Large intestine (tissue), 3 donors: Measurements from ENCODE around the gene PRDM16. TPM values are rescaled to one million over a fixed set of nuclear protein-coding genes. Genes with fewer than 3 reads are reported as not detected.

ENCODE experiments used
- DNase-seq, 2 donors: peaks; one replicate each; pipeline versions ENCODE4 v3.0.0 to v3.0.0-alpha.2; 2013
- H3K27ac ChIP-seq: one replicate; pipeline ENCODE4 v1.5.1; 2013; ENCODE audit warnings: low read length
- H3K27me3 ChIP-seq: 2 replicates; pipeline ENCODE4 v1.6.1; 2013; ENCODE audit warnings: low read length; ENCODE audit not compliant: control insufficient read depth, insufficient read depth
- H3K36me3 ChIP-seq: 2 replicates; pipeline ENCODE4 v1.6.1; 2013; ENCODE audit warnings: low read length; ENCODE audit not compliant: control insufficient read depth, insufficient read depth
- H3K4me1 ChIP-seq: one replicate; pipeline ENCODE4 v1.6.1; 2013; ENCODE audit warnings: low read length; ENCODE audit not compliant: control insufficient read depth, insufficient read depth
- H3K4me3 ChIP-seq: one replicate; pipeline ENCODE4 v1.5.1; 2013; ENCODE audit warnings: low read length
- H3K9me3 ChIP-seq: one replicate; pipeline ENCODE4 v1.6.1; 2013; ENCODE audit warnings: mild to moderate bottlenecking, low read depth, low read length, moderate library complexity; ENCODE audit not compliant: control insufficient read depth
- WGBS: methylation state at CpG from one replicate; pipeline ENCODE4 v1.1.5; 2013; ENCODE audit warnings: low lambda C conversion rate; ENCODE audit not compliant: insufficient coverage; 5-methylcytosine and 5-hydroxymethylcytosine counted together
- polyA plus RNA-seq: library from polyadenylated mRNA; unstranded; fragments of 120-200 nt; gene quantifications from one replicate; pipeline ENCODE4 v1.2.1, GENCODE V29; 2013

The PRDM16 gene
- polyA plus RNA-seq, 1 donor = 20.6 TPM

- no CpG with 5 or more reads among the region's 40 CpGs for WGBS
- Histone ChIP-seq H3K27ac (peak overlapping the region; percentile 83), H3K4me1 (peaks cover 91% of the 10 kb centered on the region), H3K9me3 (peaks cover 3% of the 10 kb centered on the region), H3K36me3 (no peaks in the 10 kb centered on the region), H3K27me3 (no peaks in the 10 kb centered on the region), H3K4me3 (peak overlapping the region; percentile 21)
- peak; percentile 82 to 96 for DNase-seq
Observed at GRCh38 chr1:3323021-3323795, 254.2 kb downstream of the PRDM16 start.

- no peak overlapping the region for H3K4me3 ChIP-seq
- no peaks in the 10 kb centered on the region for H3K27me3 ChIP-seq
- H3K27ac ChIP-seq = peak overlapping the region; percentile 83
- DNase-seq = no peak
- WGBS = no CpG with 5 or more reads among the region's 26 CpGs
- no peaks in the 10 kb centered on the region for H3K36me3 ChIP-seq
- H3K4me1 ChIP-seq = peaks cover 91% of the 10 kb centered on the region
- H3K9me3 ChIP-seq = peaks cover 3% of the 10 kb centered on the region
Observed at GRCh38 chr1:3323796-3324703, 255.0 kb downstream of the PRDM16 start.

- H3K4me3 ChIP-seq = no peak overlapping the region
- H3K27ac ChIP-seq = no peak overlapping the region
- H3K4me1 ChIP-seq = peaks cover 88% of the 10 kb centered on the region
- DNase-seq = no peak
- H3K36me3 ChIP-seq = no peaks in the 10 kb centered on the region
- WGBS = no CpG with 5 or more reads among the region's 22 CpGs
- peaks cover 3% of the 10 kb centered on the region for H3K9me3 ChIP-seq
- no peaks in the 10 kb centered on the region for H3K27me3 ChIP-seq
Observed at GRCh38 chr1:3324704-3325535, 255.9 kb downstream of the PRDM16 start.

DNA sequence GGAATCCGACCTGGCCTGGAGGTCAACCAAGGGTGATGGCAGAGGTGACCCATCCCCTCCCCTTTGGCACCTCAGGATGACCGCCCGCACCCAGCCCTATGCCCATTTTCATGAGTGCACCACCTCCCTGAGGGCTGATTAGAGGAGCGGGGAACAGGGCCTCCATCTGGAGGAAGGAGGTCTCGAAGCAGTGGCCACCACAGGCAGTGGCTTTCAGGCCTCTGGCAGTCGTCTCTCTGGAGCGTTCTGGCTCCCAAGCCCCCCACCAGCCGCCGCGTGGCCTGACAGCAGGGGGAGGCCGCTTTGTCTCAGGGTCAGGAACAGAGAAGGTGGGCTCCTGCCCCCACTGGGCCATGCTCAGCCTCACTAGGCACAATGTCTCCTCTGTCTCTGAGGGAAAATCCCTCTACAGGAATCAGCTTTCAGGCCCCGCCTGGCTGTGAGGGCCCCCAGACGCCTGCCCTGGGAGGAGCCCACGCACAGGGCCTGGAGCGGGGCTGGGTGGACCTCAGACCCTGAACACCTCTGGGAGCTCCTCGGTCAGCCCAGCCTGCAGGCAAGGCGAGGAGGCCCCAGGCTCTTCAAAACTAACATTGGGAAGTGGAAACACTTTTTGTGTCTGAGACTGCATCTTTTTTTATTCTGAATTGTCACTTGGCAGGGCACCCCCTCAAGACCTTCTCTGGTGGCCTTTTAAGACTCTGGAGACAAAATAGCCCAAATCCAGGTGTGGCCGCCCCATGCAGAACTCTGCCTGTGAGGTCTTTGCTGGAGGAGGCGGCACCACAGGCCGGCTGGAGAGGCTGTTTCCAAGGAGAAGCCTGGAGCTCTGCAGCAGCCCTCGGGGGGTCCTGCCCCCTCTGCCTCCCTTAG is 257.7 kb downstream of the PRDM16 start:
- H3K36me3 ChIP-seq = no peaks in the 10 kb centered on the region
- peak in 1 of 2 donors; percentile 83 for DNase-seq
- no CpG with 5 or more reads among the region's 21 CpGs for WGBS
- no peak overlapping the region for H3K27ac ChIP-seq
- peaks cover 3% of the 10 kb centered on the region for H3K9me3 ChIP-seq
- peaks cover 85% of the 10 kb centered on the region for H3K4me1 ChIP-seq
- H3K4me3 ChIP-seq = no peak overlapping the region
- no peaks in the 10 kb centered on the region for H3K27me3 ChIP-seq

GRCh38 chr1:3327389-3327702 is 258.3 kb downstream of the PRDM16 start:
- H3K36me3 ChIP-seq = no peaks in the 10 kb centered on the region
- no peaks in the 10 kb centered on the region for H3K27me3 ChIP-seq
- no peak overlapping the region for H3K4me3 ChIP-seq
- no peak overlapping the region for H3K27ac ChIP-seq
- DNase-seq = no peak
- peaks cover 3% of the 10 kb centered on the region for H3K9me3 ChIP-seq
- no CpG with 5 or more reads among the region's 15 CpGs for WGBS
- H3K4me1 ChIP-seq = peaks cover 80% of the 10 kb centered on the region

DNA sequence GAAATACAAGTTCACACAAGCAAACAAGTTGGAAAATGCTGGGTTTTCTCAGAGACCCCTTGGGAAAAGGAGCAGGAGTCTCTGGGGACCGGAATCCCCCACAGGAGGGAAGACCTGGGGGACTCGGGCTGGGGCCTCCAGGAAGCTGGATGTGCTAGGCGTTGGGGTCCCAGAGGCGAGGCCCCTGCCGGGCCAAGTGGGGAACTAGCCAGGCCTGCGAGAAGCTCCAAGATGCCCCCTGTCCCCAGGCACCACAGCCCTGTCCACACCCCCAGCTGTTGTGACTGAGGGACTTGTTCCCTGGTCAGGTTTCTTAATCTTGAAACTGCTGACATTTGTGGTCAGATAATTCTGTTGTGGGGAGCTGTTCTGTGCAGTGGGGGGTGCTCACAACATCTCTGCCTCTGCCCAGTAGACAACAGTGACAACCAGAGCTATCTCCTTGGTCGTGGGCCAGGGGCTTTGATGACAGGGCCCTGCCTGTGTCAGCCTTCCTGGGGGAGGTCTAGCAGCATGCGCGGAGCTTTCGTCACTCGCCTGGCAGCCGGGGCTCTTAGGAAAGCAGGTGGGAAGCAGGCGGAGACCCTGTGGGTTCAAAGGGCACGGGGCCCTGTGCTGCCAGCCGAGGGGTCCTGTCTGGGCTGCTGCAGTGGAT is 259.1 kb downstream of the PRDM16 start:
- peaks cover 3% of the 10 kb centered on the region for H3K9me3 ChIP-seq
- peak in 1 of 2 donors; percentile 46 for DNase-seq
- H3K27ac ChIP-seq = no peak overlapping the region
- no CpG with 5 or more reads among the region's 15 CpGs for WGBS
- peaks cover 73% of the 10 kb centered on the region for H3K4me1 ChIP-seq
- H3K27me3 ChIP-seq = no peaks in the 10 kb centered on the region
- no peak overlapping the region for H3K4me3 ChIP-seq
- no peaks in the 10 kb centered on the region for H3K36me3 ChIP-seq

GRCh38 chr1:3329640-3330281 is 260.8 kb downstream of the PRDM16 start:
- Histone ChIP-seq H3K4me3 (no peak overlapping the region), H3K36me3 (no peaks in the 10 kb centered on the region), H3K4me1 (peaks cover 56% of the 10 kb centered on the region), H3K9me3 (no peaks in the 10 kb centered on the region), H3K27ac (no peak overlapping the region), H3K27me3 (no peaks in the 10 kb centered on the region)
- DNase-seq = no peak
- WGBS = no CpG with 5 or more reads among the region's 12 CpGs

- whole genome bisulfite sequencing = no CpG with 5 or more reads among the region's 11 CpGs
- Histone ChIP-seq H3K27ac (no peak overlapping the region), H3K4me1 (peaks cover 46% of the 10 kb centered on the region), H3K9me3 (no peaks in the 10 kb centered on the region), H3K4me3 (no peak overlapping the region), H3K36me3 (no peaks in the 10 kb centered on the region), H3K27me3 (no peaks in the 10 kb centered on the region)
- peak in 1 of 2 donors; percentile 46 for DNase-seq
Observed at GRCh38 chr1:3330771-3331245, 261.8 kb downstream of the PRDM16 start.

GRCh38 chr1:3331564-3331963 is 262.6 kb downstream of the PRDM16 start:
- H3K27ac ChIP-seq = no peak overlapping the region
- no peak for DNase-seq
- H3K9me3 ChIP-seq = no peaks in the 10 kb centered on the region
- no peaks in the 10 kb centered on the region for H3K27me3 ChIP-seq
- no CpG with 5 or more reads among the region's 14 CpGs for WGBS
- H3K4me3 ChIP-seq = no peak overlapping the region
- H3K4me1 ChIP-seq = peaks cover 42% of the 10 kb centered on the region
- no peaks in the 10 kb centered on the region for H3K36me3 ChIP-seq
